NCI-H187 (cell line): ENCODE results near the gene PNLIPRP3.
"Not testable (repeated sequence)": the region's sequence is repeated elsewhere in the genome, so short reads cannot be mapped to it uniquely, and the experiment has no call there.

ENCODE experiments used
- DNase-seq, 2 experiments: peaks; one replicate each; lab custom pipeline; 2025; lab: John Stamatoyannopoulos, UW

Gene PNLIPRP3

DNA sequence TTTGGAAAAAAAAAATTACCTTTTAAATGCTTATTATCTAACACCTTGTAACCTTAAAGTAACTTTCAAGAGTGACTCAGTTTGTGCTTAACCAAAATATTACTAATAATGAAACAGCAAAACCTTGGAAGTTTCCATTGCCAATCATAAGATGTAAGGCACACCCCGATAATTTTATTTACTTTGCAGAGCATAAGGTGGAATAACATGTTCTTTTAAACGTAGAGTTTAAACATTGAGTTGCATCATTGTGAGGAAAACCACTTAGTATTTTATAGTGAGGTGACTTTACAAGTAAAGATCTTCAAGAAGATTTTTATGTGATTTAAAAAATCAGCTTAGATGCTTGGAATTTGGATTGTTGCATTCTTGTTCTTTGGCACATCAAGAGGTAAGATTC lies at the start of gene PNLIPRP3:
PNLIPRP3 (plus strand) TSS at position 177 of the 400 bp plus-strand sequence; CDS start at position 343, 166 bp downstream.
- no peak for DNase-seq

DNA sequence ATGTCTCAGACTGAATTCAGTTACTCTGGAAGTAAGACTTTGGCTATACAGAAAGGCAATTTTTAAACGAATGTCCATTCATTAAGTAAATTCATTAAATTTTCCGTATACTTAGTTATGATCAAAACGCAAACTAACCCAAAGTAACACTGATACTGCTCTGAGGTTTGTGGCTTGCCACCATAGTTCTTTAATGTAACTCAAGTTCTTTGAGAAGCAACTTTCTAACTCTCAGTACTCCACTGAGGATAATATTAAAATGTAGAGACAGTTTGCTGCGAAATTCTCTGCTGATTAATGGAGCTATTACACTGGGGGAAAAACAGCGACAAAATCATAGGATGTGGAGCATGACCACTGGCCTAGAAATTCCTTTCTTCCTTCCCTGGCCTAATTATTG lies 45.4 kb upstream of the PNLIPRP3 start:
- DNase-seq, result no peak

DNA sequence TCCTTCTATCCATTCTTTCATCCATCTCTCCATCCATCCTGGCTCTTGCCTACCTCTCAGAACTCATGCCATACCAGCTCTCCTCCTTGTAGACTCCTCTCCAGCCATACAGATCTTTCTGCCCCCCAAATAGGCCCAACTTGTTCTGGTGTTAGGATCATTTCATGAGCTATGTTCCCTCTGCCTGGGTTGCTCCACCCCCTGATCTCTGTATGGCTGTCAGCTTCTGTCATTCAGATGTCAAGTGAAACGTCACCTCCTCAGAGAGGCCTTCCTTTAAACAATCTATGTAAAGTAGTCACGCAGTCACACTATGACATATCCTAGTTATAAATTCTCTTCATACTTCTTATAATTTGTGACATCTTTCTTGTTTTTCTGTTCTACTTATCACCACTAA lies 42.3 kb upstream of the PNLIPRP3 start:
- no peak for DNase-seq

DNA sequence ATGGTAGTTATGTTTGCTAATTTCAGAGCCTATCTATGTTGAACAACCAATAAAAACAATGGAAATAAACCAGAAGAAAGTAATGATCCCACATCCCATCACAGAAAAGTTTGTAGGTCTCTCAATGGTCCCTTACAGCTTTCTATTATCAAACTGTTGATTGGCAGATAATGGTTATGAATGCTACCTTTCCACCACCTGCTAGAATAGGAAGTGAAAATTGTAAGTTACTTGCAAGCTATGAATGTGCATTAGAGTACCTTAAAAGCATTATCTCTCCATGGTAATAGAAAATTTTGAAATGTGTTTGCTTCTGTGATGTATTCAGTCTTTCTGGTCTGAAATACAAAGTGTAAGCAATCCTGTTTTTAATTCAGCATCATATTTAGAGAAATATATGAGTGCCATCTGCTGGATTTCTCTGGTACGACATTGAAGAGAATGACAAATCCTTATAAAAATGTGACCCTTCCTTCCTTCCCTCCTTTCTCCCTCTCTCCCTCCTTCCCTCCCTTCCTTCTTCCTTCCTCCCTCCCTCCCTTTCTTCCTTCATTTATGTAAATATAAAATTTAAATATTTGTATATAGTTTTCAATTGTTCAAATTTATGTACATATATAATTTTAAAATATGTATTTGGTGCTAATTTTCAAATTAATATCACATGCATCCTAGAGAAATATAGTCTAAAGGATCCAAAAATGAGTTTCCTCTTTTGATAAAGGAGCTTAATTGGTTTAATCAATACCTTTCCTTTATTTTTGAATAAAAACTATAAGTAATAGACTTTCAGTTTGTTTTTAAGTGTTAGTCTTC lies 41.4 kb upstream of the PNLIPRP3 start:
- DNase-seq, result no peak

DNA sequence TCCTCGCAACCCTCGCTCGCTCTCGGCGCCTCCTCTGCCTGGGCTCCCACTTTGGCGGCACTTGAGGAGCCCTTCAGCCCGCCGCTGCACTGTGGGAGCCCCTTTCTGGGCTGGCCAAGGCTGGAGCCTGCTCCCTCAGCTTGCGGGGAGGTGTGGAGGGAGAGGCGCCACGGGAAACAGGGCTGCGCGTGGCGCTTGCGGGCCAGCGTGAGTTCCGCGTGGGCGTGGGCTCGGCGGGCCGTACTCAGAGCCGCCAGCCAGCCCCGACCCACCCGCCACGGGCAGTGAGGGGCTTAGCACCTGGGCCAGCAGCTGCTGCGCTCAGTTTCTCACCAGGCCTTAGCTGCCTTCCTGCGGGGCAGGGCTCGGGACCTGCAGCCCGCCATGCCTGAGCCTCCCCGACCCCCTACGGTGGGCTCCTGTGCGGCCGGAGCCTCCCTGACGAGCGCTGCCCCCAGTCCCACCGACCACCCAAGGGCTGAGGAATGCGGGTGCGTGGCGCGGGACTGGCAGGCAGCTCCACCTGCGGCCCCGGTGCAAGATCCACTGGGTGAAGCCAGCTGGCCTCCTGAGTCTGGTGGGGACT lies 34.3 kb upstream of the PNLIPRP3 start:
- not testable (repeated sequence) for DNase-seq

DNA sequence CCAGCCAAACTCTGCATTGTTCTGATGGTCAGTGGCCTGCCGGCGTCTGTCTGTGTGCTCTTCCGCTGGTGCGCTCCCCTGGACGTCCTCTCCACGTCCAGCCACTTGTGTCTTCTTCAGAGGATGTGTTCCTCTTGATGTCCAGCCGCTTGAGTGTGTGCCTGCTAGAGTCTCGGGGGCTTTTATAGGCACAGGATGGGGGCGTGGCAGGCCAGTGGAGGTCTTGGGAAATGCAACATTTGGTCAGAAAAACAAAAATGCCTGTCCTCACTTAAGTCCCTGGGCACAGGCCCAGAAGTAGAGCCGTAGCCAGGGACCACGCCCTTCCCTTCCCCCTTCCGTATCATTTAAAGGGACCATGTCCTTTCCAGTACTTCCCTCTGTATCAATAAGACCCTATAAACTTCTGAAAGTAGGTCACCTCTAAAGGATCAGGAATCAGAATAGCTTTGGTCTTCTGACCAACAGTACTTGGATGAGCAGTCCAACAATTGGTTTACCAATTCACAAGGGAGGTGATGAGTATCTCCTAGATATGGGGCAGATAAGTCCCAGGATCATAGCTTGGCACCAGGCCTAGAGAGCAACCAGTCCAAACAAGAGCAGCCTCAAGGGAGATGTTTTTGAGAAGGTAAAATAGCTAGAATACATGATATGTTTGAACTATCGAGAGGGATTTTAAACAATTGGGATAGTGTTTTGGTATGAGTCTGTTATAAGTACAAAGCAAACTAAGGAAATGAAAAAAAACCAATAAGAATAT lies 32.2 kb upstream of the PNLIPRP3 start:
- no peak for DNase-seq

DNA sequence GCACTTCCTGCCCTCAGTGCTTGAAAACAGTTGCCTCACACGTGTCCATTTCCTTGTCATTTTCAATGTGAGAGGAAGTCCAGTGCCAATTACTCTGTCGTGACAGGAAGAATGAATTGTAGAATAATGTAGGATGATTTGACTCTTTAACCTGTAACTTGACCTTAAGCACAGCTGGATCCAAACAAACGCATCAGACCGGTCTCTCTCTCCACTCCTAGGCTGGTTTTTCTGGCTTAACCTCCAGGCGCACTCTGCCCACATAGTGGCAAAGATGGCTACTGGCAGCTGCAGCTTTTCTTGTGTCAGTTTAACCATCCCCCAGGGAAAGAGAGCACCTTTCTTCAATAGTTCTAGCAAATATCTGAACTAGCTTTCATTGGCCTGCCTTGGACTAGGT lies 29.4 kb upstream of the PNLIPRP3 start:
- DNase-seq, result no peak

DNA sequence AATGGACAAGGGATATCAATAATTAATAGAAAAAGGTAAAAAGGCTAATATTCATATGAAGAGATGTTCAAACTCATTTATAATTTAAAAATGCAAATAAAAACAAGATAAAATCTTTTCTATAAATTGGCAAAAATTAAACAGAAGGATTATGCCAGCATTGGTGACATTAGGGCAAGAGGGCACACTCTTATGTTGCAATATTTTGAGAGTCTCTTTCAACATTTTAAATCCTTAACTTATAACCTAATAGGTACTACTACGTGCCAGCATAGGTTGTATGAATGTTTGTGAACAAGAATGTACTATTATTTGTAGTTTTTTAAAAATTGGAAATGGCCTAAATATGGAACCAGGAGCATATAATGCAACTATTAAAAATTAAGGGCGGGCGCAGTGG lies 24.8 kb upstream of the PNLIPRP3 start:
- no peak for DNase-seq

DNA sequence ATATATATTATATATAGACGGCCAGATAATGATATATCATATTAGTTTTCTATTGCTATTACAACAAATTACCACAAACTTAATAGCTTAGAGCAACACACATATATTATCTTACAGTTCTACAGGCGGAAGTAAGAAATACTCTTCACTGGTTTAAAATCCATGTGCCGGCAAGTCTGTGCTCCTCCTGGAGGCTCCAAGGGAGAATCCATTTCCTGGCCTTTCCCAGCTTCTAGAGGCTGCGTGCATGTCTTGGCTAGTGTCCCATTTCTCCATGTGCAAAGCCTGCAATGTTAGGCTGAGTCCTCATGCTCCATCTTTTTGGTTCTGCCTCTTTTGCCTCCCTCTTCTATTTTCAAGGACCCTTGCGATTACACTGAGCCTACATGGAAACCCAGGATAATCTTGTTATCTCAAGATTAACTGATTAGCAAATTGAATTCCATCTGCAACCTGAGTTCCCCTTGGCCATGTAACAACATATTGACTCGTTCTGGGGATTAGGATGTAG lies 23.9 kb upstream of the PNLIPRP3 start:
- DNase-seq, result no peak

DNA sequence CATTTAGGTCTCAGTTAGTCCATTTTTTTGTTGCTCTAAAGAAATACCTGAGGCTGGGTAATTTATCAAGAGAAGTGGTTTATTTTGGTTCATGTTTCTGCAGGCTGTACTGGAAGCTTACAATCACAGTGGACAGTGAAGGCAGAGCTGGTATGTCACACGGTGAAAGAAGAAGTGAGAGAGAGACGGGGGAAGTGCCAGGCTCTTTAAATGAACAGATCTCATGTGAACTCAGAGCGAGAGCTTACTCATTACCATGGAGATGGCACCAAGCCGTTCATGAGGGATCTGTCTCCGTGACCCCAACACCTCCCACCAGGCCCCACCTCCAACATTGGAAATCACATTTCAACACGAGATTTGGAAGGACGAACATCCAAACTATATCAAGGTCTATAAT lies 18.9 kb upstream of the PNLIPRP3 start:
- DNase-seq, result no peak

DNA sequence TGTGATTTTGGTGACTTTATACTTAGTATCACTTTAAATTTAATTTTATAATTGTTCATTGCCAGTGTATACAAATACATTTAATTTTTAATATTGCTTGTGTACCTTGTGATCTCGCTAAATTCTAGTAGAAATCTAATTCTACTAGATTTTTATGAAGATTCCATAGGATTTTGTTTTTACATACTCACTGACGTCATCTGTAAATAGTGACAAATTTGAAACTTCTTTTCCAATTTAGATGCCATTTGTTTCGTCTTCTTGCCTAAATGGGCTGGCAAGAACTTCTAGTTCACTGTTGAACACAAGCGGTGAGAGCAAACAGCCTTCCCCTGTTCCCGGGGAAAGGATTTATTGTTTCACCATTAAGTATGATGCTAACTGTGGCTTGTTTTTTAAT lies 17.3 kb upstream of the PNLIPRP3 start:
- no peak for DNase-seq

DNA sequence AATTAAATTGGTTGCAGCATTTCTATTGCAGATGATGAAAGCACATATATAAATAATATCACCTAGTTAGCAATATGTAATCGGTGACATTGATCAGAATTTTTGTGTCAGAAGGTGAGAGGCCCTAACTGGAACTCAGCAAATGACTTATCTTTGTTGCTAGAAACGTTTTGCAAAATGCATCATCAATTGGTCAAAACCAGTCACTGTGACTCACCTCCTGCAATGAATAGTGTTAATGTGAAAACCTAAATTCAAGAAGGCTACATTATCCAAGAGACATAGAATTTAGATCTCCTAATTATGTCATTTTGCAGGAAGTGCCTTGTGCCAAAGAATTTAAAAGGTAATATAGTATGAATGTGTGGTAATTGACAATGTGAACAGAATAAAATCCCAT lies 9.8 kb upstream of the PNLIPRP3 start:
- no peak for DNase-seq

DNA sequence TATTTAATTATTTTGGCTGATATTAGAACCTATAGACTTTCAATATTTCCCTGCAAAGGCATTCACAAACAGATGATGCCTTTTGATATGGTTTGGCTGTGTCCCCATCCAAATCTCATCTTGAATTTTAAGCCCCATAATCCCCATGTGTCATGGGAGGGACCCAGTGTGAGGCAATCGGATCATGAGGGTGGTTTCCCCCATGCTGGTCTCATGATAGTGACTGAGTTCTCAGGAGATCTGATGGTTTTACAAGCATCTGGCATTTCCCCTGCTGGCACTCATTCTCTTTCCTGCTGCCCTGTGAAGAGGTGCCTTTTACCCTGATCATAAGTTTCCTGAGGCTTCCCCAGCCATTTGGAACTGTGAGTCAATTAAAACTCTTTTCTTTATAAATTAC lies 9.3 kb upstream of the PNLIPRP3 start:
- DNase-seq, result no peak

DNA sequence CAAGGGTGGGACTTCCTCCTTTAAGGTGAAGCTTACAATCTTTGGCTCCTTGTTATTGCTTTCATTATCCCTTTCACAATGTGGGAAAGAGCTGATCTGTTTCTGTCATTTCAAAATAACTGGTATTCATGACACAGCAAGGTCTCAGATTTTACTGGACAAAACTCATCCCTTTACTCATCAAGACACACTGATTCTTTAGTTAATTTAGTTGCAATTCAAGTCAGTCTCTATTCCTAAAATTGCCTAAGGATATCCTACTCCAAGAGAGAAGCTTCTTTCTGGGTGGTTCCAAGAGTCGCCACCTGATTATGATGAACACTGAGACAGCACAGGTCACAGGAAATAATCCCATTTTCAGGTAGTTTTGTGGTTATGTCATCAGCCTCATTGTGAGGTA lies 5.8 kb upstream of the PNLIPRP3 start:
- DNase-seq, result no peak

DNA sequence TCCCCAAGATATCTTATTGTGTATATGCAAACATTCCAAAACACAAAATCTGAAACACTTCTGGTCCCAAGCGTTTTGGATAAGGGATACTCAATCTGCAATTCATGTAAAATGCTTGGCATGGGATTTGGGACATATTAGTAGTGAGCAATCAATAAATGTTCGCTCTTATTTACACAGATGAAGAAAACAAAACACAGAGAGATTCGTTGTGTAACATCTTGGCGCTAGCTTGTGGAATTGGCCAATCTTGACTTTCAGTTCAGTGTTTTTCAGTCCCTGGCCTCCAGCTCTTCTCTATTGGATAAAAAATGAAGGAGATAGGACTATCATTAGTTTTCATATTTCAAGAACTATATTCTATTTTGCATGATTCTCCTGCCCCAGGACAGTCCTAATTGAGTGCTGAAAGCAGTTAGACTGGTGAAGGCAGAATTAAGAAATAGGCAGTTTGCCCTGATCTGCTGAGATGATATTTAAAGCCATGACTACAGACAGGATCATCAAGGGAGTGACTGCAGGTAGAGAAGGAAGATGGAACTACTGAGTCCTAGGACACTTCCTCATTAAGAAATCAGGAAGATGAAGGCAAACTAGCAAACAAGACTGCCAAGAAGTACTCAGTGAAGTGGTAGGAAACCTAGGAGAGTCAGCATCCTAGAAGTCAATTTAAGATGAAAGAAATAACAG lies 1.8 kb downstream of the PNLIPRP3 start:
- DNase-seq, result no peak

DNA sequence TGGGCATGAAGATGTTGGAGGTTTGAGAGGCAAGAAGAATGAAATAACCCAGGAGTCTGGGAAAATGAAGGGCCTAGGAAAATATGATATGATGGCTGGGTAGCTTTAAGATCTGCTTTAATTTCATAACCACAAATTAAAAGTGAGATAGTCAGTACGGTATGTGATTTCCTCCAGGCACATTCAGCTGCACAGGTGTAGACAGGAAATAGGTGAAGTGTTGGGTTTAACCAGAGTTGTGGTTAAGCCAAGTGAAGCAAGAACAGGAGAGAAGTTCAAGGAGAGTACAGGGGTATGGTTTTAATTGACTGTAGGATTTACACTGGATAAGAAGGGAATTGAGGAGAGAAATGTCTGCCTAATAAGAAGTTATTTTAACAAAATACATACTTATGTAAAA lies 2.6 kb downstream of the PNLIPRP3 start:
- no peak for DNase-seq

DNA sequence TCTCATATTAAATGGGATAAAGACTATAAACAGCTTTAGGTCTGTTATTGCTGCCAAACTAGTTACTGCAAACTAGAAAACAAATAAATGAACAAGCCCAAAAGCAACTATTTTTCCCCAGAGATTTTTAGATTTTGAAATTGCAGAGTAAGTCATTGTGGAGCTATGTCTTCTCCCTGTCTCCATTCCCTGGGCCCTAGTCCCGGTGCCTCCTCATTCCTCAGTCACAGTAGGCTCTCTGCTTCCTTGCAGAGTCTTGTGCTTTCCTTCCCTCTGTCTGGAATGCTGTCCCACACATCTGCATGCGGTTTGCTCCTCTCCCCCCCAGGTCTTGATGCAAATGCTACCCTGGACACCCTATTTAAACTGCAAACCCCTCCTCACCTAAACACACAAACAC lies 4.0 kb downstream of the PNLIPRP3 start:
- DNase-seq, result no peak

DNA sequence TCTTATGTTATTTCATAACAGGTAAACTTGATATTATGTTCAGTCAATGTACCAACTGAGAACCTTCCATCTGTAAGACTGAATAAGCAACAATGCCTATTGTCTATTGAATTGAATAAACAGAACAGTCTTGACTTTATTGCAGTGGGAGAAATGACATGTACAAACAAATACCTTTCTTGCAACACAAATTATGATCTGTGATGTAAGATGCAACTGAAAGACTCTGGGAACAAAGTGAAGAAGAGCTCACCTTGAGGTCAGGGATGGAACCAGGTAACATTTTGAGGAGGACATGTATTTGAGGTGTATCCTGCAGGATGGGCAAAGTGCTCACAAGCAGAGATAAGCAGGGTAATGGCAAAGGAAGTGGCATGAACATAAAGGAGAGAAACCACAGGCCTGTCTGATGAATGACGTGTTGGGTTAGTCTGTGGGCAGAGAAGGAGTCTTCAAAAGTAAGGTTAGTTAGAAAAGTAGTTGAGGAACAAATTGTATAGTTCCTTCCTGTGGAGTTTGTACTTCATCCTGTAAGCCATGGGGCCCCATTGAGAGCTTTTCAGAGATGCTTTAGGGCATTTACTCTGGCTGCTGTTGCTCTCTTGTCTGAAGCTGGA lies 9.5 kb downstream of the PNLIPRP3 start:
- DNase-seq, result no peak

DNA sequence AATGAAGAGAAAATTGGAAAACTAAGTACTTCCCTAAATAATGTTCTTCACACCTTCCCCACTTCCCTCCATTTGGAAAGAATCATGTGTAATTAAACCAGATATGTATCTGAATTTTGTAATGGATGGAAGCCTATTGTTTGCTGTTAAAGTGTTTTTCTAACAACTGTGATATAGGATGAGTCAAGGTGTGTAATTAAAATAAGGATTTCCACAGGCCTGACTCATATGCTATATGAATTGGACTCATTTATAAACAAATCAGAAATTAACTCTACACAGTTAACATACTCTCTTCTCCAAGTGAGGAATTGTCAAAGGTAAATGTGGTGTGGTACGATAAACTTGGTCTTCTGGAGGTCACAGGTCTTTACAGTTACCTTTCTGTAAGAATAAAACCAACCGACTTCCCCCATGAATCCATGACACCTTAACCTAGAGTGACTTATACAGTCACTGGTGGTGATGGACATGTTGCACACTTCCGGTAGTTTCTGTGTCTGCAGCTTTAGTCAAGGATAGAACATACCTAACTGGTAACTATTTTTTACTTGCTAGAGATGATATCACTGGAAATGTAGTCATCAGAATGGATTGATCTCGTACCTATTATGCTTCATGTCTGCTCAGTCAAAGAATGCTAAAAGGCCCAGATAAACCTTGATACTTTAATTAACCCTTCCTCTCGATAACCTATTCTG lies 12.8 kb downstream of the PNLIPRP3 start:
- no peak for DNase-seq

DNA sequence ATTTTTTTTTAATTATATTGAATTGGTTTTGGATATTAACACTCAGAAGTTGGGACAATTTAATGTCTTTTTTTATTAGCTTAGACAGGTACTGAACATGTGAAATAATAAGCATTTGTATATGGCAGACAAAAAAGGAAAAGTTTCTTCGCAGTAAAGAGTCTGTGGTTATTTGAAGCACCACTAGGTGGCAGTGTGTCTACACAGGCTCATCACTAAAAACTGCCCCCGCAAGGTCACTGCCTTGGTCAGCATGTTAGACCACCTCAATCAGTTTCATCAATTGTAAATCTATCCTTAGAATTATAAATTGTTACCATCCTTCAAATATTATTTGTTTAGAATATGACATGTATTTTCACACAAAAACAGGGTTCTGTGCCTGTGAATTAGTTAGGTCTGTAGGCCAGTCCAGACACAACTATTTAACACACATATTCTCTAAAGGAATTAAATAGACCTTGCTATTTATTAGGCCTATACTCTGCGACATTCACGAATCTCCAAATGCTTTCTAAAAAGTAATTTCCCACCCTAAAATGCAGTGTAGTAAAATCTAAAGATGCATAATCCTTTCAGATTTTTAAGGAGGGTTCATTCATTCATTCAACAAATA lies 17.0 kb downstream of the PNLIPRP3 start:
- no peak for DNase-seq

DNA sequence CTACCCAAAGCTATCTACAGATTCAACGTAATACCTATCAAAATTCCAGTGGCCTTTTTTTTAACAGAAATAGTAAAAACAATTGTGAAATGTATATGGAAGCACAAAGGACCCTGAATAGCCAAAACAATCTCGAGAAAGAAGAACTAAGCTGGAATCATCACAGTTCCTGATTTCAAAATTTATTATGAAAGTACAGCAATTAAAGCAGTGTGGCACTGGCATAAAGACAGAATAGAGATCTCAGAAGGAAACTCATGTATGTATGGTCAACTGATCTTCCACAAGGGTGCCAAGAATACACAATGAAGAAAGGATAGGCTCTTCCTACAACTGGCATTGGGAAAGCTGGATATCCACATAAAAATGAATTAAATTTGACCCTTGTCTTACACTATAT lies 23.2 kb downstream of the PNLIPRP3 start:
- no peak for DNase-seq
